ENCODE measurements around the gene RETREG3. TPM values are rescaled to one million over a fixed set of nuclear protein-coding genes. Genes with fewer than 3 reads are reported as not detected.

The RETREG3 gene
- total and polyA plus RNA-seq, 9 of the 15 experiments (the other 6 are each of a cell fraction or from before 2014, with no cell fraction given) = 4.1 to 39.0 (median 16.9) TPM

DNA sequence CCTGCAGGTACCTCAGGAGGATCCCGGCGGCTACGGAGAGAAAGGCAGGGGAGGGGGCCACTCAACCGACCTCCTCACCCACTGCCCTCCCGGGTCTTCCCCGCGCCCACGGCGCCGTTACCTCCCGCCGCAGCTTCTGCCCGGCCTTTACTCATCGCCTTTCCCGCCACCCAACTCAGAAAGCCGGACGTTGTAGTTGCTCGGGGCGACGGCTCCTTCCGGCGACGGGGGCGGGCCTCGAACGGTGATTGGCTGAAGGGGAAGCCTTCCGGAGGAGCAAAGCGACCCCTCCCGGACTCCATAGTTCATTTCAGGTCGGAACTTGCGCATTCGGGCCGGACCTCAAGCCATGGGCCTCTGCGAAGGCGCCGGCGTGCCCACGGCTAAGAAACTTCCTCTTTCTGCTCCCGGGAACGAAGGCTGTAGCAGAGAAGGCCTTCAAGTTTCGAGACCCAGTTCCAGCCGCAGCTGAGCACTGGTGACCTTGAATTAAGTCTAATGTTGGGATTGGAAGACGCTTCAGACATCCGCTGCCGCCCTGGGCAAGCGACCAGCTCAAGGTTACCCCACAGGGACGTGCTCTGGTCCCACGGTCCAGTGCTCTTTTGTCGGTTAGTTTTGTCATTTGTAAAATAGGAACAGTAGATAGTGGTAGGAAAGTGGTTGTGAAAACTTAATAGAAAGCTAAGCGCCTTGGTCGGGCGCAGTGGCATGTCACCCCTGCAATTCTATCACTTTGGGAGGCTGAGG, 31.5 kb downstream of the RETREG3 start, which contains the start of gene PSMC3IP (continued):
- TF ChIP-seq STAT6 (CRISPR knock-in tag; IDR thresholded peaks at IDR 0.05) (no peak; the same call in 1 of the 2 replicates), ILK (tag; IDR thresholded peaks at IDR 0.05; ENCODE audit: borderline replicate concordance, low read depth) (no peak), ZNF785 (CRISPR knock-in tag; IDR thresholded peaks at IDR 0.05) (no peak), SOX6 (IDR thresholded peaks at IDR 0.05) (peak; percentile 17; the same call in 1 of the 2 replicates), RFX5 (IDR thresholded peaks at IDR 0.05; ENCODE audit: low read depth, low read length) (no peak), ZNF561 (CRISPR knock-in tag; conservative IDR thresholded peaks at IDR 0.05) (no peak), ZNF347 (CRISPR knock-in tag; IDR thresholded peaks at IDR 0.05; ENCODE audit: low read depth) (no peak), ZNF444 (CRISPR knock-in tag; IDR thresholded peaks at IDR 0.05) (no peak), FOXK1 (CRISPR knock-in tag; IDR thresholded peaks at IDR 0.05; ENCODE audit: borderline replicate concordance) (no peak), HNRNPLL (IDR thresholded peaks at IDR 0.05; ENCODE audit: low read depth, low read length, poor library complexity, severe bottlenecking) (peak; percentile 69), SAFB2 (IDR thresholded peaks at IDR 0.05; ENCODE audit: borderline replicate concordance, low read depth, low read length, severe bottlenecking) (no peak), KDM4B (IDR thresholded peaks at IDR 0.05; ENCODE audit: borderline replicate concordance in 2 of 2, low read depth in 1 of 2) (no peak), TCF7 (IDR thresholded peaks at IDR 0.05; ENCODE audit: borderline replicate concordance) (no peak)
- TF ChIP-seq, protein P1, sequence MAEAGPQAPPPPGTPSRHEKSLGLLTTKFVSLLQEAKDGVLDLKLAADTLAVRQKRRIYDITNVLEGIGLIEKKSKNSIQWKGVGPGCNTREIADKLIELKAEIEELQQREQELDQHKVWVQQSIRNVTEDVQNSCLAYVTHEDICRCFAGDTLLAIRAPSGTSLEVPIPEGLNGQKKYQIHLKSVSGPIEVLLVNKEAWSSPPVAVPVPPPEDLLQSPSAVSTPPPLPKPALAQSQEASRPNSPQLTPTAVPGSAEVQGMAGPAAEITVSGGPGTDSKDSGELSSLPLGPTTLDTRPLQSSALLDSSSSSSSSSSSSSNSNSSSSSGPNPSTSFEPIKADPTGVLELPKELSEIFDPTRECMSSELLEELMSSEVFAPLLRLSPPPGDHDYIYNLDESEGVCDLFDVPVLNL (CRISPR knock-in tag; IDR thresholded peaks at IDR 0.05; ENCODE audit: low read depth) = peak; percentile 85; the same call in 1 of the 2 replicates
- TF ChIP-seq, protein P2, sequence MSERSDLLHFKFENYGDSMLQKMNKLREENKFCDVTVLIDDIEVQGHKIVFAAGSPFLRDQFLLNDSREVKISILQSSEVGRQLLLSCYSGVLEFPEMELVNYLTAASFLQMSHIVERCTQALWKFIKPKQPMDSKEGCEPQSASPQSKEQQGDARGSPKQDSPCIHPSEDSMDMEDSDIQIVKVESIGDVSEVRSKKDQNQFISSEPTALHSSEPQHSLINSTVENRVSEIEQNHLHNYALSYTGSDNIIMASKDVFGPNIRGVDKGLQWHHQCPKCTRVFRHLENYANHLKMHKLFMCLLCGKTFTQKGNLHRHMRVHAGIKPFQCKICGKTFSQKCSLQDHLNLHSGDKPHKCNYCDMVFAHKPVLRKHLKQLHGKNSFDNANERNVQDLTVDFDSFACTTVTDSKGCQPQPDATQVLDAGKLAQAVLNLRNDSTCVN (CRISPR knock-in tag; IDR thresholded peaks at IDR 0.05) = no peak
